Epithelial cell of alveolus of lung (primary cell): ENCODE measurements around the gene ECEL1. TPM values are rescaled to one million over a fixed set of nuclear protein-coding genes. Genes with fewer than 3 reads are reported as not detected.

ENCODE experiments used
- total RNA-seq: library from RNA; depleted of rRNA; stranded (reverse); fragments of >200 nt; gene quantifications from 2 replicates; pipeline ENCODE4 v1.2.1, GENCODE V29; 2015

Gene ECEL1, protein sequence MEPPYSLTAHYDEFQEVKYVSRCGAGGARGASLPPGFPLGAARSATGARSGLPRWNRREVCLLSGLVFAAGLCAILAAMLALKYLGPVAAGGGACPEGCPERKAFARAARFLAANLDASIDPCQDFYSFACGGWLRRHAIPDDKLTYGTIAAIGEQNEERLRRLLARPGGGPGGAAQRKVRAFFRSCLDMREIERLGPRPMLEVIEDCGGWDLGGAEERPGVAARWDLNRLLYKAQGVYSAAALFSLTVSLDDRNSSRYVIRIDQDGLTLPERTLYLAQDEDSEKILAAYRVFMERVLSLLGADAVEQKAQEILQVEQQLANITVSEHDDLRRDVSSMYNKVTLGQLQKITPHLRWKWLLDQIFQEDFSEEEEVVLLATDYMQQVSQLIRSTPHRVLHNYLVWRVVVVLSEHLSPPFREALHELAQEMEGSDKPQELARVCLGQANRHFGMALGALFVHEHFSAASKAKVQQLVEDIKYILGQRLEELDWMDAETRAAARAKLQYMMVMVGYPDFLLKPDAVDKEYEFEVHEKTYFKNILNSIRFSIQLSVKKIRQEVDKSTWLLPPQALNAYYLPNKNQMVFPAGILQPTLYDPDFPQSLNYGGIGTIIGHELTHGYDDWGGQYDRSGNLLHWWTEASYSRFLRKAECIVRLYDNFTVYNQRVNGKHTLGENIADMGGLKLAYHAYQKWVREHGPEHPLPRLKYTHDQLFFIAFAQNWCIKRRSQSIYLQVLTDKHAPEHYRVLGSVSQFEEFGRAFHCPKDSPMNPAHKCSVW
- total RNA-seq, result not detected in 2 replicates

GRCh38 chr2:232487385-232488096 is at the start of gene ECEL1:
ECEL1 (minus strand) TSS chr2:232487834; CDS start chr2:232486653, 1,181 bp downstream.

GRCh38 chr2:232525791-232526371 is 38.2 kb upstream of the ECEL1 start, which contains the start of gene CHRND:
CHRND (plus strand) TSS chr2:232526160; CDS start chr2:232526216, 56 bp downstream.

DNA sequence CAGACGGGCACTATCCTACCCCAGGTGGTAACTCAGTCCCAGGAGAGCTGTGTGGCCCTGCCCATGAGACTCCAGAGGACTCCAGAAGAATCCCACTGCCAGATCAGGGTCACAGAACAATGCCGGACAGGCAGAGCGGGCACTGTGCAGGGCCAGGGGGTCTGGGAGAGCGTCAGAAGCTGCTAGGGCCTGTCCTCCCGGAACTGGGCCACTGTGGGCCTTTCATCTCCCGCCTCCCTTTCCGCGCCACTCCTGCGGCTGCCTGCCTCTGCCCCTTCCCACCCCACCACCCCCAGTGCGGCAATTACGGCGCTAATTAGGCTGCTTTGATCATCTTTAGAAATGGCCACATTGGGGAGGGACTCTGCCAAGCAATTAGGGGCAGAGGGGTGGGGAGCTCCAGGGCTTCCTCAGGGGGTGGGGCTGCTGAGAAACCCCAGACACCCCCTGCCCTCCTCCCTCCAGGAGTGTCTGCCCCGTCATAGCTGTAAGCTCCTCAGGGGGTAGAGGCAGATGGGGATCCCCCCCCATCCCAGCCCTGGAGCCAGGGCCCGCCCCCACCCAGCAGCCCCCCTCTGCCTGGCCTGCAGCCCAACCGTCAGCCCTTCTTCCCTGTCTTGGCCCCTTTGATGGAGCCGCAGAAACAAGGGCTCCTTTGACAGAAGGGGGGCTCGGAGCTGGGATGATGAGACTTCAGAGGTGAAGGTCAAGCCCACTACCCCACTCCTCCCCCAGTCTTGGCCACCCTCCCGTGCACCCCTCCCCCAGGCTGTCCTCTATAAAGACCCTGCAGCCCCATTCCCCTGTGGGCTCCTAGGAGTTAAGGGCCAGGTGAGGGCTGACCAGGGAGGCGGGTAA is 32.2 kb upstream of the ECEL1 start, which contains the start of gene PRSS56:
PRSS56 (plus strand) TSS at position 808 of the 858 bp plus-strand sequence. CDS start 211 bp downstream, outside the sequence.

GRCh38 chr2:232455426-232456255 is 32.0 kb downstream of the ECEL1 start, which contains the start of gene ALPI:
ALPI (plus strand) TSS chr2:232456153; CDS start chr2:232456200, 47 bp downstream.

Other genes with a start within 250 kb of the ECEL1 start
- gene ALPP, start 109.1 kb downstream of the ECEL1 start, total RNA-seq, result not detected in 2 replicates
- not detected in 2 replicates for gene ALPG, start 81.0 kb downstream of the ECEL1 start, total RNA-seq
- not detected in 2 replicates for gene ALPI, start 31.7 kb downstream of the ECEL1 start, total RNA-seq
- gene PRSS56, start 32.6 kb upstream of the ECEL1 start, total RNA-seq, result 0.48 TPM in 1 of 2 replicates, not detected in the other
- 2.7 TPM in 1 of 2 replicates, not detected in the other for gene CHRND, start 38.3 kb upstream of the ECEL1 start, total RNA-seq
- gene CHRNG, start 51.9 kb upstream of the ECEL1 start, total RNA-seq, result 3.3 TPM in 1 of 2 replicates, not detected in the other
- gene TIGD1, start 62.7 kb upstream of the ECEL1 start, total RNA-seq, result 1.9 and 5.2 TPM in 2 replicates
- 52.2 and 72.9 TPM in 2 replicates for gene EIF4E2, start 62.9 kb upstream of the ECEL1 start, total RNA-seq
- gene EFHD1, start 145.8 kb upstream of the ECEL1 start, total RNA-seq, result 0.40 and 2.2 TPM in 2 replicates
- 23.3 and 32.8 TPM in 2 replicates for gene GIGYF2, start 209.5 kb upstream of the ECEL1 start, total RNA-seq